SK-N-MC (cell line): ENCODE measurements around the gene EPHB3.

Experiments
- DNase-seq: peaks from one replicate; pipeline ENCODE4 v3.0.0-alpha.2; 2011; ENCODE audit warnings: low read depth, low spot score
- H3K27ac ChIP-seq: fragments of 200-600 bp; sonication (generic); 2 replicates; pipeline ENCODE4 v1.5.1; 2016; ENCODE audit warnings: mixed run types
- H3K36me3 ChIP-seq: fragments of 200-600 bp; sonication (generic); 2 replicates; pipeline ENCODE4 v1.6.1; 2017; ENCODE audit warnings: antibody characterized with exemption, low read length, mixed read lengths; ENCODE audit not compliant: insufficient read depth
- H3K4me3 ChIP-seq: fragments of 200-600 bp; sonication (generic); 2 replicates; pipeline ENCODE4 v1.5.1; 2016
- H3K9ac ChIP-seq: fragments of 200-600 bp; sonication (generic); 2 replicates; pipeline ENCODE4 v1.8.0; 2017; ENCODE audit warnings: mixed run types, mixed read lengths; ENCODE audit not compliant: insufficient read length
- H3K9me3 ChIP-seq: fragments of 200-600 bp; sonication (generic); 2 replicates; pipeline ENCODE4 v1.6.1; 2017; ENCODE audit warnings: low read depth, mild to moderate bottlenecking, antibody characterized with exemption, low read length, moderate library complexity, mixed read lengths
- EZH2 ChIP-seq: fragments of 200-600 bp; sonication (generic); IDR thresholded peaks from one replicate; pipeline ENCODE4 v1.6.1; 2017; ENCODE audit warnings: antibody characterized with exemption
- FOXP2 ChIP-seq: optimal IDR thresholded peaks from 2 replicates; pipeline ENCODE3; 2011; ENCODE audit warnings: mild to moderate bottlenecking, moderate library complexity; ENCODE audit not compliant: insufficient read depth; ENCODE audit errors: extremely low read length, control extremely low read depth
- POLR2AphosphoS5 ChIP-seq: IDR thresholded peaks from 2 replicates; pipeline ENCODE4 v1.6.1; 2012; ENCODE audit warnings: mild to moderate bottlenecking, low read depth, low read length, borderline replicate concordance

EPHB3 gene

GRCh38 chr3:184580376-184580775, 18.8 kb downstream of the EPHB3 start:
- no peak for DNase-seq
- TF ChIP-seq POLR2AphosphoS5 (no peak), EZH2 (no peak), FOXP2 (no peak)
- no peak overlapping the region for H3K9ac ChIP-seq
- no peak overlapping the region for H3K27ac ChIP-seq
- H3K36me3 ChIP-seq, result peaks cover 77% of the 10 kb centered on the region
- no peaks in the 10 kb centered on the region for H3K9me3 ChIP-seq
- H3K4me3 ChIP-seq, result no peak overlapping the region

- DNase-seq, result no peak
- no peaks in the 10 kb centered on the region for H3K9me3 ChIP-seq
- no peak overlapping the region for H3K9ac ChIP-seq
- peaks cover 67% of the 10 kb centered on the region for H3K36me3 ChIP-seq
- H3K27ac ChIP-seq, result peak overlapping the region; percentile 86; the same call in 1 of the 2 replicates
- no peak for TF ChIP-seq EZH2
- no peak for TF ChIP-seq POLR2AphosphoS5
- TF ChIP-seq FOXP2, result no peak
- no peak overlapping the region for H3K4me3 ChIP-seq
Observed at GRCh38 chr3:184581331-184581855, 19.8 kb downstream of the EPHB3 start.

DNA sequence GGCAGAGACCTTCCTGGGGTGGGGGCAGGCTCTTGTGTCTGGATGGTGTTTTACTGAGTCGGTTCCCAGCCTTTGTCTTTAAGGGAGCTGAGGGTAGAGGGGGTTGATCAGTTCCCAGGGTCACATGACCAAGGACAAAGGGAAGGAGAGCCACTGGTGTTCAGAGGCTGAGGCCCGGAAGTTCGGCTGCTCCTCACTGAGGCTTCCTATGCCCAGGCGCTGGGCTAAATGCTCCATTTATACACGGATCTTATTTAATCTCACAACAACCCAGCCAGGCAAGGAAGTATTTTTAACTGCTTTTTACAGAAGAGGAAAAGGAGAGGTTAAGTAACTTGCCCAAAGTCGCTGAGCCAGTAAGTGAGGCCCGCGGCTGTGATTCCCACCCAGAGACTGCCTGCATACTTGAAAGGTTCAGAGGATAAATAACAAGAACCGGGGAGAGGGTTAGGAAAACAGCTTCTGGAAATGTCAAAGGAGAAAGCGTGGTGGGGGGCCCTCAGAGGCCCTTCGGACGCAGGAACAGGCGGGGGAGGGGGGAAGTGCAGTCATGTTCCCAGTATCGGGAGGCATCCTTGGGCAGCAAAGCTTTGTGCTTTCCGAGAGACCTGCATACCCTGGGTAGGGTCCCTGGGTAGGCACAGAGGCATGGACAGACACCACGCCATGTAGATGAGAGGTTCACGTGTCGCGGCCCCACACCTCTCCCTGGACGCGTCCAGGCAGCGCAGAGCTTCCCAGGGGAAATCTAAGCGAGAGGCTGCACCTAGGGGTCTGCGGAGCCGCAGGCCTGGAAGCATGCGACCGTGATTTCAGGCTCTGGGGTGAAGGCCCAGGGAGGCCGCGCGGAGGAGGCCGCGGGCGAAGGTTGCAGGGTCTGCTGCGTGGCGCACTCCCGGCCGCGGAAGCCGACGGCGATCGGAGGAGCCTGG, 21.3 kb downstream of the EPHB3 start:
- Histone ChIP-seq H3K27ac (peak overlapping the region; percentile 86), H3K9ac (no peak overlapping the region), H3K9me3 (no peaks in the 10 kb centered on the region), H3K4me3 (no peak overlapping the region), H3K36me3 (peaks cover 52% of the 10 kb centered on the region)
- TF ChIP-seq EZH2 (no peak), FOXP2 (no peak), POLR2AphosphoS5 (no peak)
- DNase-seq, result no peak

DNA sequence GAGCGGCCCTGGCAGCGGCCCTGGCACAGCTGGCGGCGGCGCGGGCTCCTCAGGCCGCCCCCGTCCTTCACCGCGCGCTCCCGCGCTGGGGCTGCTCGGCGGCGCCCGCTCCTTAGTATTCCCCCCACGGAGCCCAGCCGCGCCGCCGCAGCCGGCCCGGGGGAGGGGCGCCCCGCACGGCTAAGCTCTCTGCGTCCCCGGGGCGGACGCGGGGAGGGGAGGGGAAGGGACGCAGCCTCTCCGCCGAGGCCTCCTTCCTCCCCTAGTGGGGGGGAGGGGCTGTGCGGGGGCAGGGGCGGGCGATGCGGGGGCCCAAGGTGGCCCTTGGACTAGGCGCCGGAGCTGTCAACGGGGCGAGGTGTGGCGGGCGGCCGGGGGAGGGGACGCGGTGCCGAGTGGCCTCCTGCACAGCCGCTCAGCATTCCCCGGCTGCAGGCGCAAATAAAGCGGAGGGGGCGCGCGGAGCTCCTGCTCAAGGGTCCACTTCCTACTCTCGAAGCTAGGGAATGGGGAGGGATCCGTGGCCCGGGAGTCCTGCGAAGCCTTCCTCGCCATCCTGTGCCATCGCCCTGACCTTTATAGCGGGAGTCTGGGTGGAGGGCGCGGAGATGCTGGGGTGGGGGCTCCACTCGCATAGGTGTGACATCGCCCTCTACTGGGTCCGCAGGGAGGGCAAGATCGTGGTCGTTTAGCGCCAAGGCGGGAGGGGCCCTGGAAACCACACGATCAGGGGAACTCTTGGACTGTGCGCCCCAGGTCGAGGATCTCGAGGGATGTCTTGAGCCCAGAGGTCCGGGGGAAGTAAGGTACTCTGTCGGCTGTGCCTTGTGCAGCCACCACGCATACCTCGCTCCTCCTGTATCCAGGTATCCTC, 22.2 kb downstream of the EPHB3 start:
- Histone ChIP-seq H3K36me3 (peaks cover 43% of the 10 kb centered on the region), H3K27ac (no peak overlapping the region; the same call in none of the 2 replicates), H3K9ac (no peak overlapping the region), H3K9me3 (no peaks in the 10 kb centered on the region), H3K4me3 (no peak overlapping the region)
- TF ChIP-seq POLR2AphosphoS5, result peak; percentile 11; the same call in 1 of the 2 replicates
- TF ChIP-seq EZH2, result no peak
- TF ChIP-seq FOXP2, result no peak
- DNase-seq, result no peak

- no peak overlapping the region for H3K4me3 ChIP-seq
- no peak overlapping the region for H3K9ac ChIP-seq
- H3K9me3 ChIP-seq, result no peaks in the 10 kb centered on the region
- H3K36me3 ChIP-seq, result peaks cover 36% of the 10 kb centered on the region
- DNase-seq, result no peak
- peak overlapping the region; percentile 81 for H3K27ac ChIP-seq
- TF ChIP-seq POLR2AphosphoS5 (peak; percentile 7; the same call in 1 of the 2 replicates), EZH2 (no peak), FOXP2 (peak; percentile 9)
Observed at GRCh38 chr3:184584464-184584891, 22.9 kb downstream of the EPHB3 start.

- Histone ChIP-seq H3K27ac (peak overlapping the region; percentile 81), H3K9me3 (no peaks in the 10 kb centered on the region), H3K36me3 (peaks cover 26% of the 10 kb centered on the region), H3K4me3 (no peak overlapping the region), H3K9ac (no peak overlapping the region)
- TF ChIP-seq FOXP2 (no peak), EZH2 (no peak), POLR2AphosphoS5 (no peak; the same call in 1 of the 2 replicates)
- DNase-seq, result no peak
Observed at GRCh38 chr3:184585545-184585944, 24.0 kb downstream of the EPHB3 start.

DNA sequence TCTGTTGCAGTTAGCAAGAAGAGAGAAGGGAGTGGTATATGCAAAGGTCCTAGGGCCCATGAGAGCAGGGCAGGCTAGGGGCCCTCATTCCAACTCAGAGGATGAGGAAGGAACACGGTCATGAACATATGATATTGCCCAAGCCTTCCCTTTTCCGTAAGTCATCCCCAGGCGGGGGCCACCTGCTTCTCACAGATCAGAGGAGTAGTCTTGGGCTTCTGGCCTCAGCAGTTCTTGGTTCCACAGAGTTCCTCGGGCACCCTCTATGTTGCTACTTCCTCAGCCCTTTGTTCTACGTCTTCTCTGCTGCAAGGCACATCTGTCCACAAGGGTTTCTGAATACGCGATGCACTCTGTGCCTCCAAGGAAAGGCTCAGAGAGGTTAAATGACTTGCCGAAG, 25.3 kb downstream of the EPHB3 start:
- no peaks in the 10 kb centered on the region for H3K9me3 ChIP-seq
- H3K9ac ChIP-seq, result no peak overlapping the region
- DNase-seq, result no peak
- no peak overlapping the region for H3K4me3 ChIP-seq
- no peak overlapping the region for H3K27ac ChIP-seq
- TF ChIP-seq EZH2, result no peak
- TF ChIP-seq POLR2AphosphoS5, result no peak
- TF ChIP-seq FOXP2, result no peak
- peaks cover 13% of the 10 kb centered on the region for H3K36me3 ChIP-seq

DNA sequence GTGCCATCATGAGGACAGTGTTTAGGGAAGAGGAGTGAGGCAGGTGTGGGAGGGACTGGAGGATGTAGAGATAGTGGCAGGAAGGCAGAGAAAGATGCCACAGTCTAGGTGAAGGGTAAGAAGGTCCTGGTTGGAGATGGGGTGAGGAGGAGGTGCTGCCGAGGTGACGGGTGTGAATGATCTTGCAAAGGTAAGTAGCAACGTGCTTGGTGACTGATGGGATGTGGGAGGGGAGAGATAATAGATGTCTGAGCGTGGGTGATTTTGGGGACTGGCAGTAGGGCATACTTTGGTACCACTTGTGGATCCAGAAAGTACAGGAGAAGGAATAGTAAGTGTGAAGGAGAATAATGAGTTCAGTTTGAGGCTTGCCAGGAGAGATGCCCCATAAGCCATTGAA, 27.2 kb downstream of the EPHB3 start:
- Histone ChIP-seq H3K4me3 (no peak overlapping the region), H3K9me3 (no peaks in the 10 kb centered on the region)

More for the DNA sequence above, 27.2 kb downstream of the EPHB3 start:
- TF ChIP-seq POLR2AphosphoS5, result no peak
- no peak for TF ChIP-seq EZH2
- no peak for TF ChIP-seq FOXP2
- H3K27ac ChIP-seq, result no peak overlapping the region
- no peak overlapping the region for H3K9ac ChIP-seq
- H3K36me3 ChIP-seq, result no peaks in the 10 kb centered on the region
- DNase-seq, result no peak
